SIG-M5 treated with dmso at 0.1 percent for 504 hours (cell line): ENCODE results near the gene ZP1.
A peak's percentile ranks its signal among the peaks of the same experiment; 100 is the strongest.

Experiments used
- DNase-seq: peaks from one replicate; lab custom pipeline; 2025; ENCODE audit not compliant: unreplicated experiment; lab: John Stamatoyannopoulos, UW

Gene ZP1

GRCh38 chr11:60873533-60873932, 6.2 kb downstream of the ZP1 start:
- no peak for DNase-seq

- DNase-seq = no peak
Observed at GRCh38 chr11:60874421-60875365, 7.4 kb downstream of the ZP1 start.

- DNase-seq = no peak
Observed at GRCh38 chr11:60875366-60876167, 8.2 kb downstream of the ZP1 start.

- no peak for DNase-seq
Observed at GRCh38 chr11:60876168-60876485, 8.8 kb downstream of the ZP1 start.

- no peak for DNase-seq
Observed at GRCh38 chr11:60878245-60879101, 11.1 kb downstream of the ZP1 start.

- DNase-seq = no peak
Observed at GRCh38 chr11:60879104-60879503, 11.8 kb downstream of the ZP1 start.

DNA sequence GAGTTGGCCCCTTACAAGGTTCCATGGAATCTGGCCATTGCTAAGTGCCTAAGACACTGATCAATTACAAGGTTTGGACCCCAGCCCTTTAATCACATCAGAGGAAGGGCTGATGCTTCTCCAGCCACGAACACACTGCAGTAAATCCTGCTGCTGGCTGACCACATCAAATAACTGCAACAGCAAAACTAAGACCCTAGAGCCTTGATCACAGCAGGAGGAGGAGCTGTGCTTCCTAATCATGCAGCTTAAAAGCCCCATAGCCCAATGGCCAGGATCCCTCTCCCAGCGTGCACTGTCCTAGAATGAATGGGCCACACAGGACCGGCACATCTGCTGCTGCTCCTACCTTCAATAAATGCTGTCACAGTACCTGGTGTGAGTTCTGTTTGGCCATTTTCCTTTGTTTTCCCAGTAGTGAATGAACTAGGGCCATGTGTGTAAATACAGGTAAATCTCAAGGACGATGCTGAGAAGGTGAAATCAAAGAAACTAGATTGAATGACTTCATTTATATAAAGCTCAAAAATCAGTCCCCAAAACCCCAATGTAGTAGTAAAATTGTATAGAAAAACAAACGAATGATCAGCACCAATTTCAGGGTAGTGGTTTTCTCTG, 12.7 kb downstream of the ZP1 start:
- no peak for DNase-seq

- DNase-seq = no peak
Observed at GRCh38 chr11:60880643-60881282, 13.4 kb downstream of the ZP1 start.

DNA sequence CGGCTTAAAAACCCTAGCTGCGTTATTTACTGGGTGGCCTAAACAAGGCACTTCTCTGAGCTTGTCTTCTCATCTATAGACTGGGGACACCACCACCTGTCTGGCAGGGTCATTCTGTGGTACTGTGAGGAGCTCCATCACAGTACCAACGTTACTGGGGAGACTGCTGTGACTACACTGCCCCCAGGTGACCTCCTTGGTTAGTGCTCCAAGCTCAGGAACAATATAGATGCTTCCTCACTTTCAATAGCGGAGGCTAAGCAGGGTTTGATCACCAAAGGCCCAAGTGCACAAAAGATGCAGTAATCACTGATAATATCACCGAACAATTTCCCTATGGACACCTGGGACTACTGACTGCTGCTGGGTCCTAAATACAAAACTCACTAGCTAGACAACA, 20.2 kb downstream of the ZP1 start:
- DNase-seq = peak; percentile 16

- DNase-seq = peak; percentile 4
Observed at GRCh38 chr11:60889869-60890311, 22.5 kb downstream of the ZP1 start.

DNA sequence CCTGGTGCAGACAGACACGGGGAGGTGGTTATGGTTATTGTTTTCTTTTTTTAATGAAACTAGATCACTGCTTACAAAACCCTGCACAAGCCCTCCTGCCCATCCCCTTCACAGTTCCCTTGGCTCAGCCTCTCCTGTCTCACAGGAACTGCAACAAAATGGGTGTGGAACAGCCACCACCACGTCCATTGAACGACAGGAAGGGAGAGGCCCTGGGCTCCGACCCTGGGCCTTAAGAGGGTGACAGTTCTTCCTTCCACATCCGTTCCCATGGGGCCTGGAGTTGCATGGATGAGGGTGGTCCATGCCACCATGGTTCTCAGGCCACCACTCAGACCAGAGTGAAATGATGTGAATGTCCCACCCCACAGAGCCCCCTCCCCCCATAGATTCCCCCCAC, 23.4 kb downstream of the ZP1 start:
- DNase-seq = no peak

DNA sequence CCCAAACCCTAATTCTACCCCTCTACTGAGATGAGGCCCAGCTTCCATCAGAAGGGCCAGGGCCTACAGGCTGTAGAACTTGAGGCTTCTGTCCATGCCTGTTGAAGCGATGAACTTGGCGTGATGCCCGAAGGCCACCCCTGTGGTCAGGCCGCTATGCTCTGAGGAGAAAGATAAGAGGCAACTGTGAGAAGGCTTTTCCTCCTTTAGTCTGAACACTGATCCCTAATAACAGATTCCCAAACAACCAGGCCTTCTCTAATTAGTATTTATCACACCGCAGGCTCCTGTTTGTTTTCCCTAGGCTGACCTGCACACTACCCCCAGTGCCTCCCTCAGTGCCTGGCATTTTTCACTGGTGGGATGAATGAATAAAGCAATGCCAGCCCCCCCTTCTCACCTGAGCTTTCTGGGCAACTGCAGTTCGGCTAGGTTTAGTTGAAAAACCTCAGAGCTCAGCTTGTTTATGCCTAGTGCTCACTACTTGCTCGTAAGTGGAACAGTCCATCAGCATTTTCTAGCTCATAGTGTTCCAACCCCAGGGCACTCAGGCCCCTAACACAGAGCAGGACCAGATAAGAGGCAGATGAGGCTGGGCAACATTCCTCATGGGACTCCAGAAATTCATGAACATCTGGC, 23.9 kb downstream of the ZP1 start:
- DNase-seq = no peak

DNA sequence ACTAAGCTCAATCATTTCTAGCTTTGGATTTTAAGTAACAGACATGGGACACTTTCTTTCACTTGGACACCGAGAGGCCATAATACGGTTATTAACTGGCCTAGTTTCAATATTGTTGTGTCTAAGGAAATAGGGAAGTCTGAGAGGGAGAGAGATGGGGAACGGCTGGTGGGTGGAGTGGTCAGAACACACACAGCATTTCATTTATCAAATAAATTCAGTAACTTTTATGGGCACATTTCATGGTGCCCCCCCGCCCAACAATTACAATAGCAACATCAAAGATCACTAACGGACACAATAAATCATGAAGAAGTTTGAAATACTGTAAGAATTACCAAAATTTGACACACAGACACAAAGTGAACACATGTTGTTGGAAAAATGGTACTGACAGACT, 28.3 kb downstream of the ZP1 start:
- DNase-seq = no peak

- DNase-seq = no peak
Observed at GRCh38 chr11:60897496-60897895, 30.2 kb downstream of the ZP1 start.

DNA sequence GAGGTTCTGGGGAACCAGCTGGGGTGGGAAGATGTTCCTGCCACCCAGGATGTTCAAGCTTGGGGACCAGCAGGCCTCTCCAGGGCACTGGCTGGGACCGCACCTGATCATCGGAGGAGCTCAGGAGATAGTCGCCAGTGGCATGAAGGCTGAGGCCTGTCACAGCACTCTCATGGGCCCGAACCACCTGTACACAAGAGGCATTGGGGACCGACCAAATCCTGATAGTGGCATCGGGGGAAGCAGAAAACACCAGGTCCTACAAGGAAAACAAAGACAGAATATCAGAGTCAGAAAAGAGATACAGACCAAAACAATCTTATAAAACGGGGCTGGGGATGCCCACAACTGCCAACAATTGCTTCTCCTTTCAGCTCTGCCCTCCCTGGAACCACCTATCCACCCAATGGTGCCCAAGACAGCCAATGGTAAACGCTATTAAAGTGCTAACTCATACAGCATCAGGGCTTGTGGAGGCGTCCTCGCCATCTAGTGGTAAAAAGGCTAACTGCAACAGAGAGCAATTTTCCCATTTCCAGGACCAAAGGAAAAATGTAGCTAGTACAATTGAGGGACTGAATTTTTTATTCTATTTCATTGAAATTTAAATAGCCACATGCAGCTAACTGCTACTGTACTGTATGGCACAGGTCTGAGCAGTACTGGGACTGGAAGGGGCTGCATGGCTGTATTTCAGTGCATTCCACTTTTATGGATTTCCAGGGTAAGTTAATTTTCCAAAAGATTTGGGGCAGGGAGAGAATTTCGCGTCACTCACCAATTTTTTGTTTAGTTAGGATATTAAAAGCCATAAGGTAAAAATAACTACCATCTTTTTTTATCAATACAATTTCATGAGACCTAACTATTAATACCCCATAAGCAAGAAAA, 31.9 kb downstream of the ZP1 start:
- peak; percentile 43 for DNase-seq

GRCh38 chr11:60899977-60900376, 32.6 kb downstream of the ZP1 start:
- no peak for DNase-seq

GRCh38 chr11:60900673-60901404, 33.5 kb downstream of the ZP1 start:
- no peak for DNase-seq

- no peak for DNase-seq
Observed at GRCh38 chr11:60902625-60903024, 35.3 kb downstream of the ZP1 start.
